PC-3 (cell line): ENCODE measurements around the gene CNGA1.

ENCODE experiments used
- CTCF ChIP-seq: fragments of 300-600 bp; sonication (generic); conservative IDR thresholded peaks from 2 replicates; pipeline ENCODE4 v1.5.1; 2017; ENCODE audit warnings: antibody characterized with exemption, low read depth, mild to moderate bottlenecking, low read length
- EZH2 ChIP-seq: fragments of 300-600 bp; sonication (generic); IDR thresholded peaks from one replicate; pipeline ENCODE4 v1.6.1; 2017; ENCODE audit warnings: antibody characterized with exemption, mild to moderate bottlenecking, low read length; ENCODE audit not compliant: unreplicated experiment

- no peak for TF ChIP-seq CTCF
- TF ChIP-seq EZH2 = no peak
Observed at GRCh38 chr4:47954245-47954644, 62.2 kb downstream of the CNGA1 start.
